Central memory CD8-positive, alpha-beta T cell (primary cell): ENCODE data around the gene EID2.

Source experiments
- ATAC-seq: fragments of 150-1000 bp; cut with Tn5 transposase; replicated peaks from 2 replicates; pipeline ENCODE4 v1.10.0; 2022; ENCODE audit warnings: mild to moderate bottlenecking, moderate FRiP score, moderate number of reproducible peaks; ENCODE audit not compliant: poor library complexity, severe bottlenecking; ENCODE audit errors: extremely low read depth
- DNase-seq, 2 donors: peaks; one replicate each; pipeline ENCODE4 v3.0.0; 2021; ENCODE audit warnings: low spot score in 2 of 2
- H3K27ac Mint-ChIP-seq: one replicate; pipeline ENCODE4 v1.8.0; 2022; ENCODE audit warnings: low read depth, mild to moderate bottlenecking, moderate library complexity, mixed read lengths
- H3K27me3 Mint-ChIP-seq: one replicate; pipeline ENCODE4 v1.8.0; 2022; ENCODE audit warnings: mixed read lengths
- H3K36me3 Mint-ChIP-seq: one replicate; pipeline ENCODE4 v1.8.0; 2022; ENCODE audit warnings: mild to moderate bottlenecking, moderate library complexity, mixed read lengths; ENCODE audit not compliant: insufficient read depth
- H3K4me1 Mint-ChIP-seq: one replicate; pipeline ENCODE4 v1.8.0; 2022; ENCODE audit warnings: mixed read lengths
- H3K4me3 Mint-ChIP-seq: one replicate; pipeline ENCODE4 v1.8.0; 2022; ENCODE audit warnings: mild to moderate bottlenecking, moderate library complexity, mixed read lengths
- H3K9me3 Mint-ChIP-seq: one replicate; pipeline ENCODE4 v1.8.0; 2022; ENCODE audit warnings: mixed read lengths

EID2 gene

GRCh38 chr19:39525205-39525604 lies 14.8 kb downstream of the EID2 start:
- Mint-ChIP-seq H3K4me3 (no peak overlapping the region), H3K27ac (no peak overlapping the region), H3K9me3 (no peaks in the 10 kb centered on the region), H3K36me3 (peaks cover 1% of the 10 kb centered on the region), H3K27me3 (no peaks in the 10 kb centered on the region), H3K4me1 (peaks cover 5% of the 10 kb centered on the region)
- no peak for ATAC-seq
- DNase-seq, result no peak

GRCh38 chr19:39524495-39524894 lies 15.5 kb downstream of the EID2 start:
- Mint-ChIP-seq H3K9me3 (no peaks in the 10 kb centered on the region), H3K4me3 (no peak overlapping the region), H3K4me1 (peaks cover 5% of the 10 kb centered on the region), H3K27me3 (no peaks in the 10 kb centered on the region), H3K36me3 (peaks cover 1% of the 10 kb centered on the region), H3K27ac (no peak overlapping the region)
- ATAC-seq, result no peak
- DNase-seq, result no peak

GRCh38 chr19:39520541-39521484 lies 19.1 kb downstream of the EID2 start:
- no peak for DNase-seq
- ATAC-seq, result no peak
- Mint-ChIP-seq H3K27ac (no peak overlapping the region), H3K9me3 (no peaks in the 10 kb centered on the region), H3K4me1 (peaks cover 8% of the 10 kb centered on the region), H3K27me3 (peaks cover 33% of the 10 kb centered on the region), H3K4me3 (no peak overlapping the region), H3K36me3 (peaks cover 4% of the 10 kb centered on the region)

DNA sequence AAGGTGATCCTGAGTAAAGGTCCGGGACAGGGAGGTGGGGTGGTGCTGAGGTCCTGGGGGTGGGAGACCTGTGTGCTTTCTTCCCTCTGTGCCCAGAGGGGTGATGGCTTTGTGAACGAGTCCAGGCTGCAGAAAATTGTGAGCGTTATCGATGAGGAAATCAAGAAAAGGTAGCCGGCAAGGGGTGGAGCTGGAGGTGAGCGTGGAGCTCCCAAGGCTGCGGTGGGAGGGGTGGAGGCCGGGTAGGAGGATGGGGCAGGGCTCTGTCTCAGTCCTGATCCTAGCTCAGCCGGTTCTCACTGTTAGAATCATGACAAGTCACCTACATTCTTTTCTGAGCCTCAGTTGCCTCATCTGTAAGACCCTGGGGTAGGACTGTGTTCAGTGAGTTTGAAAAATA lies 21.0 kb downstream of the EID2 start:
- H3K9me3 Mint-ChIP-seq, result no peaks in the 10 kb centered on the region
- ATAC-seq (no peak), DNase-seq (no peak)
- no peak overlapping the region for H3K27ac Mint-ChIP-seq
- no peak overlapping the region for H3K4me3 Mint-ChIP-seq
- peaks cover 17% of the 10 kb centered on the region for H3K4me1 Mint-ChIP-seq
- peaks cover 4% of the 10 kb centered on the region for H3K36me3 Mint-ChIP-seq
- H3K27me3 Mint-ChIP-seq, result peaks cover 48% of the 10 kb centered on the region

DNA sequence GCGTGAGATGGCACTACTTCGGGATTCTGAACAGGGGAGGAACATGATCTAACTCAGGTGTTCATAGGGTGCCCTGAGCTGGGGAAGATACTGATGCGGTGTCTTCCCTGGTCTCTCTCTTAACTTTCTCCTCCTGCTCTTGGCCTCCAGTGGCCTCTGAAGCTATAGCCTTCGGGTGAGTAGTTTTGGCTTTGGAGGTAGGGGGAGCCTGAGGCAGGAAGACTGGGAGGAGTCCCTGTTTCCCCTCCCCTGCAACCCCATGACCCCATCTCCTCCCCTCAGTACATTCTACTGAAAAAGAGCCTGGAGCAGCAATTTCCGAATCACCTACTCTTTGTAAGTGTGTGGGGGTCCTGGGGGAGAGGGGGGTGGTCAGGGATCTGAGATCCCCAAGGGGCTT lies 21.5 kb downstream of the EID2 start:
- H3K27ac Mint-ChIP-seq, result no peak overlapping the region
- ATAC-seq, result no peak

DNA sequence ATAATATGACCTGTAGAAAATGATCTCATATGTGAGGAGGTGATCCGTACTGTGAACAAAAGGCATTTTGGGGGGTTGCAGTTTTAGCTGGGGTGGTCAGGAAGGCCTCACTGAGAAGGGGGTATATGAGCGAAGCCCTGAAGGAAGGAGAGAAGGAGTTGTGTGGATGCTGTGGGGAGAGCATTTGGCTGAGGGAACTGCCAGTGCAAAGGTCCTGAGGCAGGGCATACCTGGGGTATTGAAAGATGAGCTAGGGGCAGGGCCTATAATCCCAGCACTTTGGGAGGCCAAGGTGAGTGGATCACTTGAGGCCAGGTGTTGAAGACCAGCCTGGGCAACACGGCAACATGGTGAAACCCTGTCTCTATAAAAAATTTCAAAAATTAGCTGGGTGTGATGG lies 22.5 kb downstream of the EID2 start:
- DNase-seq, result no peak
- Mint-ChIP-seq H3K4me1 (peaks cover 17% of the 10 kb centered on the region), H3K27me3 (peaks cover 64% of the 10 kb centered on the region), H3K9me3 (no peaks in the 10 kb centered on the region), H3K27ac (no peak overlapping the region), H3K36me3 (peaks cover 4% of the 10 kb centered on the region), H3K4me3 (peak overlapping the region; percentile 6)
- no peak for ATAC-seq

More for the DNA sequence above, 21.5 kb downstream of the EID2 start:
- peaks cover 17% of the 10 kb centered on the region for H3K4me1 Mint-ChIP-seq
- H3K36me3 Mint-ChIP-seq, result peaks cover 4% of the 10 kb centered on the region
- no peak for DNase-seq
- H3K4me3 Mint-ChIP-seq, result no peak overlapping the region
- H3K27me3 Mint-ChIP-seq, result peaks cover 54% of the 10 kb centered on the region
- no peaks in the 10 kb centered on the region for H3K9me3 Mint-ChIP-seq

GRCh38 chr19:39516270-39516669 lies 23.7 kb downstream of the EID2 start:
- Mint-ChIP-seq H3K27ac (no peak overlapping the region), H3K27me3 (peaks cover 70% of the 10 kb centered on the region), H3K4me3 (peak overlapping the region; percentile 63), H3K9me3 (no peaks in the 10 kb centered on the region), H3K36me3 (peaks cover 4% of the 10 kb centered on the region), H3K4me1 (peaks cover 17% of the 10 kb centered on the region)
- DNase-seq (no peak), ATAC-seq (no peak)

DNA sequence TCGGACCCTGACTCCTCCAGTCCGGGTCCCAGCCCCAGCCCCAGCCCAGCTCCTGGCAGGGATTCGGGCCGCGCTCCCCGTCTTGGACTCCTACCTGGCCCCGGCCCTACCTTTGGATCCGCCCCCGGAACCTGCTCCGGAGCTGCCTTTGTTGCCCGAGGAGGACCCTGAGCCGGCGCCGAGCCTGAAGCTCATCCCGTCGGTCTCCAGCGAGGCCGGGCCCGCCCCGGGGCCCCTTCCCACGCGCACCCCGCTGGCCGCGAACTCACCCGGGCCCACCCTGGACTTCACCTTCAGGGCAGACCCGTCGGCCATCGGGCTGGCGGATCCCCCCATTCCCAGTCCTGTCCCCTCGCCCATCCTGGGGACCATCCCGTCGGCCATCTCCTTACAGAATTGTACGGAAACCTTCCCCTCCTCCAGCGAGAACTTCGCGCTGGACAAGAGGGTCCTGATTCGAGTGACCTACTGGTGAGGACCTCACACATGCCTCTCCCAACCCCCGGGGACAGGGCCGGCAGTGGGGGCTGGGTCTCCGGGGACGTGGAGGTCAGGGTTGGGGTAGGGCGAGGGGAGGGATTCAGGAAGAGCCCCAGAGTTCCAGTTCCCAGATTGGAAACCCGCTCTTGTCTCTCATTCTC lies 24.3 kb downstream of the EID2 start:
- Mint-ChIP-seq H3K9me3 (no peaks in the 10 kb centered on the region), H3K4me3 (peak overlapping the region; percentile 63), H3K27me3 (peaks cover 70% of the 10 kb centered on the region), H3K36me3 (peaks cover 4% of the 10 kb centered on the region), H3K27ac (no peak overlapping the region), H3K4me1 (peaks cover 17% of the 10 kb centered on the region)
- ATAC-seq (no peak), DNase-seq (no peak)

- Mint-ChIP-seq H3K4me3 (peak within 1 kb of the TSS; percentile 63), H3K4me1 (peaks cover 17% of the 10 kb centered on the region), H3K27me3 (peaks cover 70% of the 10 kb centered on the region), H3K9me3 (no peaks in the 10 kb centered on the region), H3K36me3 (peaks cover 4% of the 10 kb centered on the region), H3K27ac (no peak within 1 kb of the TSS)
- DNase-seq (no peak), ATAC-seq (peak; percentile 49)
Measured at GRCh38 chr19:39514840-39515550, 25.0 kb downstream of the EID2 start, which contains the start of gene SELENOV. Gene SELENOV, plus strand, starts transcription at chr19:39515139. Its CDS starts 74 bp downstream, at chr19:39515213.

- Mint-ChIP-seq H3K27ac (no peak overlapping the region), H3K9me3 (no peaks in the 10 kb centered on the region), H3K4me1 (peaks cover 20% of the 10 kb centered on the region), H3K4me3 (no peak overlapping the region), H3K36me3 (peaks cover 4% of the 10 kb centered on the region), H3K27me3 (peaks cover 75% of the 10 kb centered on the region)
- DNase-seq (no peak), ATAC-seq (no peak)
Measured at GRCh38 chr19:39512988-39513387, 27.0 kb downstream of the EID2 start.

GRCh38 chr19:39509233-39509632 lies 30.7 kb downstream of the EID2 start:
- H3K9me3 Mint-ChIP-seq, result no peaks in the 10 kb centered on the region
- H3K27me3 Mint-ChIP-seq, result peaks cover 73% of the 10 kb centered on the region
- H3K36me3 Mint-ChIP-seq, result peaks cover 2% of the 10 kb centered on the region
- ATAC-seq (no peak), DNase-seq (no peak)
- H3K4me1 Mint-ChIP-seq, result peaks cover 17% of the 10 kb centered on the region
- H3K4me3 Mint-ChIP-seq, result no peak overlapping the region
- H3K27ac Mint-ChIP-seq, result no peak overlapping the region

GRCh38 chr19:39508629-39509028 lies 31.3 kb downstream of the EID2 start:
- no peak for DNase-seq
- H3K9me3 Mint-ChIP-seq, result no peaks in the 10 kb centered on the region
- H3K36me3 Mint-ChIP-seq, result peaks cover 2% of the 10 kb centered on the region
- peaks cover 23% of the 10 kb centered on the region for H3K4me1 Mint-ChIP-seq
- no peak for ATAC-seq
- no peak overlapping the region for H3K27ac Mint-ChIP-seq
- H3K4me3 Mint-ChIP-seq, result no peak overlapping the region
- H3K27me3 Mint-ChIP-seq, result peaks cover 73% of the 10 kb centered on the region
